SH-SY5Y (cell line): ENCODE data around the gene LIM2.

ENCODE experiments used
- GATA2 ChIP-seq: IDR thresholded peaks from 2 replicates; pipeline ENCODE4 v1.6.1; 2011; ENCODE audit warnings: mild to moderate bottlenecking, low read depth, low read length
- GATA3 ChIP-seq: IDR thresholded peaks from 2 replicates; pipeline ENCODE4 v1.6.1; 2011; ENCODE audit warnings: low read depth, mild to moderate bottlenecking, low read length, moderate library complexity

DNA sequence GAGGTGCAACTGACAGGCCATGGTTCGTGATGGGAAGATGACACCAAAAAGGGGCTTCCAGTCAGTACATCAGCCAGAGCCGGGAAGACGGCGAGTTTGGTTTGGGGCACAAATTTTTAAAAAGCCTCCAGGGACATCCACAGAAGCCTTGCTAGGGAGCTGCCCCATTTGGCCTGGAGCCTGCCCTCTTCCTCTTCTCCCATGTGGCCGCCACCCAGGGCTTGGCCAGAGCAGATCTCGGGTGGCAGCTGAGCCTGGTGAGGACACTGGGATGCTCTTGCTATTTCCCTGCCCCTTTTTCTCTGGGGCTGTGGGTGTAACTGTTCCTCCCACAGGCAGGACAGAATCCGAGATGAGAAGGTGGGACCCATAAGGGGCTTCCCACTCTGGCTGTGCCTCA, 29.8 kb downstream of the LIM2 start:
- TF ChIP-seq GATA2 = no peak
- no peak for TF ChIP-seq GATA3
